CD14-positive monocyte (primary cell): ENCODE data around the gene GGTLC1. TPM values are rescaled to one million over a fixed set of nuclear protein-coding genes. Genes with fewer than 3 reads are reported as not detected.

Experiments used
- DNase-seq, 3 donors: peaks; one replicate each; pipeline ENCODE4 v3.0.0-alpha.2; 2011 to 2022
- H2AFZ ChIP-seq: 2 replicates; pipeline ENCODE4 v1.6.0; 2012; ENCODE audit warnings: mild to moderate bottlenecking, low read depth, low read length, inconsistent platforms; ENCODE audit not compliant: insufficient read depth, poor library complexity, severe bottlenecking
- H3K27ac ChIP-seq, 2 donors: 1 replicate in 1 of 2; 2 replicates in 1 of 2; pipeline ENCODE4 v1.5.1; 2012 to 2013; ENCODE audit warnings: low read length in 2 of 2, control low read depth in 1 of 2, inconsistent platforms in 1 of 2, low read depth in 1 of 2, mild to moderate bottlenecking in 1 of 2
- H3K27me3 ChIP-seq, 2 donors: one replicate each; pipeline versions ENCODE4 v1.6.0 to v1.6.1; 2011 to 2013; ENCODE audit warnings: low read length in 2 of 2; ENCODE audit not compliant: control insufficient read depth in 2 of 2, insufficient read depth in 2 of 2
- H3K36me3 ChIP-seq, 2 donors: replicated peaks in 1 of 2; 1 replicate in 1 of 2; 2 replicates in 1 of 2; pipeline versions ENCODE4 v1.5.1 to v1.6.1; 2012 to 2013; ENCODE audit warnings: low read length in 2 of 2, control low read depth in 1 of 2, inconsistent platforms in 1 of 2, mild to moderate bottlenecking in 1 of 2; ENCODE audit not compliant: insufficient read depth in 2 of 2, control insufficient read depth in 1 of 2
- H3K4me1 ChIP-seq, 2 donors: 1 replicate in 1 of 2; 2 replicates in 1 of 2; pipeline versions ENCODE4 v1.5.1 to v1.6.1; 2012 to 2013; ENCODE audit warnings: low read length in 2 of 2, control low read depth in 1 of 2, inconsistent platforms in 1 of 2, mild to moderate bottlenecking in 1 of 2, moderate library complexity in 1 of 2; ENCODE audit not compliant: insufficient read depth in 2 of 2, control insufficient read depth in 1 of 2
- H3K4me2 ChIP-seq: replicated peaks from 2 replicates; pipeline ENCODE3; 2012; ENCODE audit warnings: low read length, moderate library complexity, mild to moderate bottlenecking; ENCODE audit not compliant: poor library complexity, severe bottlenecking; ENCODE audit errors: extremely low read depth
- H3K4me3 ChIP-seq, 3 experiments: fragments of 200-600 bp in 1 of 3; sonication (generic) in 1 of 3; replicated peaks in 1 of 3; 1 replicate in 2 of 3; 2 replicates in 1 of 3; pipeline ENCODE4 v1.5.1; 2011 to 2013; ENCODE audit warnings: low read length in 3 of 3, mild to moderate bottlenecking in 3 of 3, control low read depth in 2 of 3, low read depth in 2 of 3, inconsistent platforms in 1 of 3, moderate library complexity in 1 of 3
- H3K79me2 ChIP-seq: 2 replicates; pipeline ENCODE4 v1.6.0; 2012; ENCODE audit warnings: mild to moderate bottlenecking, control low read depth, inconsistent platforms, low read length, moderate library complexity; ENCODE audit not compliant: insufficient read depth
- H3K9ac ChIP-seq: 2 replicates; pipeline ENCODE4 v1.6.0; 2017; ENCODE audit warnings: low read length, mild to moderate bottlenecking; ENCODE audit not compliant: insufficient read depth, poor library complexity, severe bottlenecking
- H3K9me3 ChIP-seq, 2 donors: replicated peaks in 1 of 2; 1 replicate in 1 of 2; 2 replicates in 1 of 2; pipeline versions ENCODE4 v1.5.1 to v1.6.1; 2012 to 2013; ENCODE audit warnings: low read length in 2 of 2, control low read depth in 1 of 2; ENCODE audit not compliant: control insufficient read depth in 1 of 2, insufficient read depth in 1 of 2
- H4K20me1 ChIP-seq: 2 replicates; pipeline ENCODE4 v1.6.0; 2012; ENCODE audit warnings: mild to moderate bottlenecking, low read length, control low read depth, moderate library complexity; ENCODE audit not compliant: insufficient read depth
- H3K27ac Mint-ChIP-seq, 7 donors: one replicate each; pipeline ENCODE4 v1.8.0; 2020; ENCODE audit warnings: mild to moderate bottlenecking in 7 of 7, mixed read lengths in 7 of 7, moderate library complexity in 6 of 7, inconsistent platforms in 2 of 7
- H3K27me3 Mint-ChIP-seq, 3 donors: one replicate each; pipeline ENCODE4 v1.8.0; 2021 to 2022; ENCODE audit warnings: low read depth in 3 of 3, mild to moderate bottlenecking in 3 of 3, mixed read lengths in 3 of 3, moderate library complexity in 3 of 3, inconsistent platforms in 1 of 3
- H3K36me3 Mint-ChIP-seq, 2 donors: one replicate each; pipeline ENCODE4 v1.8.0; 2020; ENCODE audit warnings: mixed read lengths in 2 of 2, inconsistent platforms in 1 of 2, mild to moderate bottlenecking in 1 of 2
- H3K4me1 Mint-ChIP-seq: one replicate; pipeline ENCODE4 v1.8.0; 2020; ENCODE audit warnings: mild to moderate bottlenecking, mixed read lengths
- H3K4me3 Mint-ChIP-seq, 2 donors: one replicate each; pipeline ENCODE4 v1.8.0; 2020; ENCODE audit warnings: mild to moderate bottlenecking in 2 of 2, mixed read lengths in 2 of 2, moderate library complexity in 1 of 2
- H3K9me3 Mint-ChIP-seq, 7 donors: one replicate each; pipeline ENCODE4 v1.8.0; 2020 to 2022; ENCODE audit warnings: mixed read lengths in 7 of 7, mild to moderate bottlenecking in 6 of 7, moderate library complexity in 6 of 7, inconsistent platforms in 2 of 7
- WGBS: methylation state at CpG from one replicate; pipeline ENCODE4 v1.1.5; 2013; ENCODE audit warnings: missing lambda C conversion rate; ENCODE audit not compliant: insufficient coverage; 5-methylcytosine and 5-hydroxymethylcytosine counted together
- intact Hi-C, 2 donors: fragments of 100-400 bp; cut with micrococcal nuclease; formaldehyde crosslinking; loops; one replicate each; pipeline versions ENCODE4 v1.15.0 to v1.15.1; 2023
- polyA plus RNA-seq, 3 donors: library from polyadenylated mRNA; depleted of rRNA in 1 of 3; unstranded in 2 of 3; stranded (reverse) in 1 of 3; fragments of 300-500 nt in 2 of 3; fragments of >200 nt in 1 of 3; fragmentation: Illumina TruSeq in 2 of 3; gene quantifications; 1 replicate in 2 of 3; 2 replicates in 1 of 3; pipeline ENCODE4 v1.2.3, GENCODE V29; 2012 to 2021
- TF ChIP-seq, protein P1 (sequence below): fragments of 200-600 bp; IDR thresholded peaks from one replicate; pipeline ENCODE4 v1.8.0; 2022; ENCODE audit warnings: antibody characterized with exemption, mild to moderate bottlenecking

The GGTLC1 gene
- polyA plus RNA-seq, 3 donors, result not detected

DNA sequence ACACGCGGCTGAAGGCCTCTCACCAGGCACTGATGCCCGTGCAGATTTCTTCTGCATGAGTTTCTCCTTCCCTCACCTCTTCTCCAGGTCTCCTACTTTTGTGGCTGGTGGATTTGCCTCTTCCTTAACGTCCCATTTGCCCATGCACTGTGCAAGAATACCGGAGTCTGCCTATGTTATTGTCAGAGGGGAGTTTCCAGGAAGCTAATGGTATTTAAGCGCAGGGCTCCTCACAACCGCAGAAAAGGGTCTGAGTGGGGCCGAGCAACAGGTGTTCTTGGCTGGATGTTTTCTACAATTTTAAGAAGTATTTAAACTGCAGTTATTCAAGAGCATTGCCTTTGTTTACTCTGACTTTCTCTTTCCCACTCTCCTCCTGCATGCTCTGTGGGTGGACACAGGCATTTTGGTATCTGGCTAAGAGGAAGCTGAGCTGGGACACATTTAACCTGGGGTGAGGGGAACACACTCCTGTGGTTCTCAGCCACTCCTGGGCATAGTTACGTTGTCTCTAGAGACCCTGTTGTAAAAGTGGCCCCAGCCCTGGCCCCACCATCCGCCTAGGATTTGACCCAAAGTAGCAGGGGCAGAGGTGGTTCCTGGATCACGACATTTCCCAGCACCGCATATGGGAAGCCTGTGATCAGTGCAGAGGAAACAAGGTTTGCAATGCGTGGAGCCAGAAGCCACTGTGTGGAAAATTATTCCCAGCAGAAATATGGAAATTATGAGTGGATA is 34.4 kb downstream of the GGTLC1 start:
- intact Hi-C loops, result no loop called here
- Histone ChIP-seq H3K27ac (no peak overlapping the region), H3K4me1 (no peaks in the 10 kb centered on the region), H3K9ac (no peak overlapping the region), H3K27me3 (no peaks in the 10 kb centered on the region), H2AFZ (no peak overlapping the region), H3K9me3 (no peaks in the 10 kb centered on the region), H3K4me2 (no peak overlapping the region), H3K79me2 (no peaks in the 10 kb centered on the region), H3K36me3 (no peaks in the 10 kb centered on the region), H3K4me3 (no peak overlapping the region), H4K20me1 (no peaks in the 10 kb centered on the region)
- H3K27ac Mint-ChIP-seq, result no peak overlapping the region
- H3K4me1 Mint-ChIP-seq, result no peaks in the 10 kb centered on the region
- H3K36me3 Mint-ChIP-seq, result no peaks in the 10 kb centered on the region
- peaks cover 0 to 2% (median 0%) of the 10 kb centered on the region in 3 donors for H3K27me3 Mint-ChIP-seq
- DNase-seq, result no peak
- no peaks in the 10 kb centered on the region for H3K9me3 Mint-ChIP-seq
- WGBS, result 90% methylated on average over 3 of the region's 13 CpGs
- H3K4me3 Mint-ChIP-seq, result no peak overlapping the region
- TF ChIP-seq, protein P1, sequence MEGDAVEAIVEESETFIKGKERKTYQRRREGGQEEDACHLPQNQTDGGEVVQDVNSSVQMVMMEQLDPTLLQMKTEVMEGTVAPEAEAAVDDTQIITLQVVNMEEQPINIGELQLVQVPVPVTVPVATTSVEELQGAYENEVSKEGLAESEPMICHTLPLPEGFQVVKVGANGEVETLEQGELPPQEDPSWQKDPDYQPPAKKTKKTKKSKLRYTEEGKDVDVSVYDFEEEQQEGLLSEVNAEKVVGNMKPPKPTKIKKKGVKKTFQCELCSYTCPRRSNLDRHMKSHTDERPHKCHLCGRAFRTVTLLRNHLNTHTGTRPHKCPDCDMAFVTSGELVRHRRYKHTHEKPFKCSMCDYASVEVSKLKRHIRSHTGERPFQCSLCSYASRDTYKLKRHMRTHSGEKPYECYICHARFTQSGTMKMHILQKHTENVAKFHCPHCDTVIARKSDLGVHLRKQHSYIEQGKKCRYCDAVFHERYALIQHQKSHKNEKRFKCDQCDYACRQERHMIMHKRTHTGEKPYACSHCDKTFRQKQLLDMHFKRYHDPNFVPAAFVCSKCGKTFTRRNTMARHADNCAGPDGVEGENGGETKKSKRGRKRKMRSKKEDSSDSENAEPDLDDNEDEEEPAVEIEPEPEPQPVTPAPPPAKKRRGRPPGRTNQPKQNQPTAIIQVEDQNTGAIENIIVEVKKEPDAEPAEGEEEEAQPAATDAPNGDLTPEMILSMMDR, result no peak

DNA sequence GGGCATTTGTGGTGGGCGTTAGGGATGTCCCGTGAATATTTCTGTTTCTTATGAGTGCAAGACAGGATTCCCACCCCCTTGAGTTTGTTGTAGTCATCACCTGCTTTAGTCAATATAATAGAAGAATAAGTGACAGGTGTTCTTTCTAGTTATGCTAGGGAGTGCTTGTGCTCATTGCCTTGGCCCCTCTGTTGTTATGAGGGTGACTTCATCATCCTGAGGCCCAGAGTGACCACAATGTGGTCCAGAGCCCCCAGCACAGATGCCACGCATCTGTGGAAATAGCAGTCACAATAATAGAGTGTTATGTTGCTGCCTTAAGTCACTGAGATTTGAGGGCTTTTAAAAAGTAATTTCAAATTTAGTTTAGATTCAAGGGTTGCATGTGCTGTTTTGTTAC is 42.4 kb downstream of the GGTLC1 start:
- Histone ChIP-seq H3K36me3 (no peaks in the 10 kb centered on the region), H3K27ac (no peak overlapping the region), H3K27me3 (no peaks in the 10 kb centered on the region), H3K4me1 (no peaks in the 10 kb centered on the region), H4K20me1 (no peaks in the 10 kb centered on the region), H2AFZ (no peak overlapping the region), H3K4me2 (no peak overlapping the region), H3K4me3 (no peak overlapping the region), H3K79me2 (no peaks in the 10 kb centered on the region), H3K9me3 (no peaks in the 10 kb centered on the region), H3K9ac (no peak overlapping the region)
- no peak for DNase-seq
- Mint-ChIP-seq H3K4me3 (no peak overlapping the region), H3K27me3 (no peaks in the 10 kb centered on the region), H3K9me3 (no peaks in the 10 kb centered on the region), H3K36me3 (no peaks in the 10 kb centered on the region), H3K4me1 (no peaks in the 10 kb centered on the region), H3K27ac (no peak overlapping the region)
- 100% methylated on average over 2 of the region's 3 CpGs for WGBS
- intact Hi-C loops, result no loop called here
- TF ChIP-seq, protein P1, result no peak
